Stimulated activated CD4-positive, alpha-beta T cell treated with anti-CD3 and anti-CD28 coated beads, Interleukin-4, amount 100 ng/mL, for 48 hours (primary cell): ENCODE measurements around the gene ISM1.
"Not testable (repeated sequence)": the region's sequence is repeated elsewhere in the genome, so short reads cannot be mapped to it uniquely, and the experiment has no call there.

Experiments
- DNase-seq, 2 donors: peaks; one replicate each; pipeline ENCODE4 v3.0.0-alpha.2; 2020; ENCODE audit warnings: low read depth in 2 of 2

Gene ISM1

DNA sequence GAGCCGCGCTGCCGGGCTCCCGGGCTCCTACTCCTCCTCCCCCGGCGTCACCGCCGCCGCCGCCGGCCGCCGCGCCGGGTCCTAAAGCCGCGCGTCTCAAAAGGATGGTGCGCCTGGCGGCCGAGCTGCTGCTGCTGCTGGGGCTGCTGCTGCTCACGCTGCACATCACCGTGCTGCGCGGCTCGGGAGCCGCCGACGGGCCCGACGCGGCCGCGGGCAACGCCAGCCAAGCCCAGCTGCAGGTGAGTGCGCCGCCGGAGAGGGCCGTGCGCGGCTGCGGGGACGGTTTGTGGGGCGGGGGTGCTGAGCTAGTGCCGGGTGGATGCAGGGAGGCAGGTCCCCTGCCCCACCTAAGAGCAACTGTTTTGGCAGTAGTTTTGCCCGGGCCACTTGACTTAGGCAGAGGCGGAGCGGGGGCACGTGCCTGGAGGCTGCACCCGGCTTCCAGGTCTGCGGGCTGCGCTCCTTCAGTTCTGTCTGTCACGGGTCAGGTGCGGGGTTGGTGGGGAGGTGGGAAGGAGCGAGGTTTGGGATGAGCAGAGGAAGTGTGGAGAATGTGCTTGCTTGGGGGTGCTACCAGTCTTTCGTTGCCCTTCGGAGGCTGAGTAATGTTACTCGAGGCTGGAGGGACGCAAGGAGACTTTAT lies 722 bp downstream of the ISM1 start:
- DNase-seq: peak; percentile 47 to 63

DNA sequence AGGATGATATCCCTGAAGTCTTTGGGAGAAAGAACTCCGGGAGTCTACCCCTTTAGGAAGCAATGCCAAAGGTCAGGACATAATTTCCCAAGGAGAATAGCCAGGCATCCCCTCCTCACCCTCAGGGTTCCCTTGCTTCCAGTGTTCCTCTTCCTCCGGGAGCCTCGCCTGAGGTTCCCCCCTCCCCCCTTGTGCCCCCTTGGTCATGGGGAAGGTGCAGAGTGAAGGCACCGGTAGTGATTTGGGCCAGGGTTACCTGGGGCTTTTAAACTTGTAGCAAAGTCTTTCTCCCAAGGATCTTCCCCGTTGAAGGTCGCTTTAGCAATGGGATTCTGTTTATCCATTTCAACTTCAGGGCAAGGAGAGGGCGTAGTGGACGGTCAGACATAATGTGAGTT lies 1.2 kb downstream of the ISM1 start:
- no peak for DNase-seq

GRCh38 chr20:13223736-13224520 lies 2.9 kb downstream of the ISM1 start:
- no peak for DNase-seq

DNA sequence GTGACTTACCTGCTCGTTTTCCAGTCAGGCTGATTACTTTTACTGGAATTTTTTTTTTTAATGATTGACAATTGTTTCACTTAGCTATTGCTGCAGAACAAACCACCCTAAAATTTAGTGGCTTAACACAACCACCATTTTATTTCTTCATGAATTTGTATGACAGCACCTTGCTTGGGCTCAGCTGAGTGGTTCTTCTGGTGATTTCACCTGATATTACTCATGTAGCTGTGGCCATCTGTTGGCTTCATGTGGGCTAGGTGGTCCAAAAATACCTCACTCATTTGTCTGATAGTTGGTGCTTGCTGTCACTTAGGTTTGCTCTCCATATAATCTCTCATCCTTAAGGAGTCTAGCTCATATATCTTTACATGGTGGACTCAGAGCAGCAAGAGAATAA lies 5.3 kb downstream of the ISM1 start:
- no peak for DNase-seq

GRCh38 chr20:13228771-13229170 lies 7.7 kb downstream of the ISM1 start:
- no peak for DNase-seq

GRCh38 chr20:13229538-13229937 lies 8.5 kb downstream of the ISM1 start:
- DNase-seq: no peak

GRCh38 chr20:13231031-13231752 lies 10.1 kb downstream of the ISM1 start:
- DNase-seq: no peak

DNA sequence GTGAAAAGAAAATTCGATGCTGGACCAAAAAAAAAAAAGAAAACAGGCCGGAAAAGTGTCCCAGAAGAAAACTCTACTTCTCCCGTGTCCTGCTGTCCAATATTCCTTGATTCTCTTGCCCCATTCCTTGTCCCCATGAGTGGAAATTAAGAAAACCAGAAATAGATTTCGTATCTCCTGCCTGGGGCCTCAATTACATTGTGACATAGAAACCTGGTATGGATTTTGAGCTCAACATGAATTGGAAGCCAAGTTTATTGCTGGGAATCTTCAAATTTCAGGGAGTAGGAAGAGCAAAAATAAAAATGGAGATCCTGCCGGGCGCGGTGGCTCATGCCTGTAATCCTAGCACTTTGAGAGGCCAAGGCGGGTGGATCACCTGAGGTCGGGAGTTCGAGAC lies 11.9 kb downstream of the ISM1 start:
- no peak for DNase-seq

DNA sequence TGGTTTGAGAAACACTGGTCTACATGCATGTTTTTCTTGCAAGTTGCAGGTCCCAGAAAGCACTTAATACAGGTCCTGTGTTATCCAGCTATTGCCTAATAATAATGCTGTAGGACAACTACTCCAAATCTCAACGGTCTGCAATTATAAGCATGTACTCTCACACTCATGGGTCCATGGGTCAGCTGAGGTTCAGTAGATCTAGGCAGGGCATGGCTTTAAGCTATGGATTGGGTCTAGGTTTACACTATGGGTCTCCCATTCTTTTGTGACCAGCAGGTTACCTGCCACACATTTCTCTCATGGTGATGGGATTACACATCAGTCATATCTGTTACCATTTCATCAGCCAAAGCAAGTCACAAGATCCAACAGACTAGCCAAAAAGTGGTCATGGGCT lies 13.9 kb downstream of the ISM1 start:
- DNase-seq: no peak

GRCh38 chr20:13236360-13236759 lies 15.3 kb downstream of the ISM1 start:
- not testable (repeated sequence) for DNase-seq

DNA sequence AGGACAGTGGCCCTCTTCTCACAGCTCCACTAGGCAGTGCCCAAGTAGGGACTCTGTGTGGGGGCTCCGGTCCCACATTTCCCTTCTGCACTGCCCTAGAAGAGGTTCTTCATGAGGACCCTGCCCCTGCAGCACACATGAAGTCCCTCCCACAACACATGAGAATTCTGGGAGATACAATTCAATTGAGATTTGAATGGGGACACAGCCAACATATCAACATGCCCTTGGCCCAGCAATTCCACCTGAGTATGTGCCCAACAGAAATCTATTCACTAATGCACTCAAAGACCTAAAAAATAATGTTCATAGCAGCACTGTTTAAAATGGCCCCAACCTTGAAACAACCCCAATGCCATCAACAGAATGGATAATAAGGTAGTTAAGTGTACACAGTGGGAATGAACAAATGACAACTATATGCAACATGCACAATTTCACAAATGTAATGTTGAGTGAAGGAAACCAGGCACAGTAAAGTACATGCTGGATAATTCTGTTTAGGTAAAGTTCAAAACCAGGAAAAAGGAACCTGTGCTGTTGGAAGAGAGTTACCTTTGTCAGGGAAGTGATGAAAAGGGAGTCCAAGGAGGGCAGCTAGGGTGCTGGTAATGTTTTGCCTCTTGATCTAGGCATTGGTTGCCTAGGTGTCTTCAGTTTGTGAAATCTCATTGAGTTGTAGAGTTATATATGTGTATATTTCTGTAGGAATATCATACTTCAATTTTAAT lies 16.1 kb downstream of the ISM1 start:
- no peak for DNase-seq

- DNase-seq: no peak
Measured at GRCh38 chr20:13238001-13238653, 17.1 kb downstream of the ISM1 start.

- DNase-seq: no peak
Measured at GRCh38 chr20:13243826-13244376, 22.8 kb downstream of the ISM1 start.

DNA sequence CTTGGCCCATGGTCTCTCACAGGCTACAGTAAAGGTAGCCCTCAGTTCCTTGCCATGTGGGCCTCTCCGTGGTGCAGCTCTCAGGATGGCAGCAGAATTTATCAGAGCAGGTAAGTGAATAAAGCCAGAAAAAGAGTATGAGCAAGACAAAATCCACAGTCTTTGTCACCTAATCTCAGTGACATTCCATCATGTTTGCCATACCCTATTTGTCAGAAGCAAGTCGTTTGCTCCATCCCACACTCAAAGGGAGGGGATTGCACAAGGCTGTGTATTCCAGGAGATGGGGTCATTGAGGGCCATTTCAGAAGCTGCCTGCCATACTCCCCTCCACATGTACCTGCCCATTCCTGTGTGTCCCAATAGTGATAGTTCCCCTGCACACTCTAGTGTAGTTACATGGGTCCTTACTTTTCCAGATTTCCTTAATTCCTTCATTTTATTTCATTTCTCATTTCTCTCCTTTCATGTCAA lies 24.2 kb downstream of the ISM1 start:
- DNase-seq: no peak

DNA sequence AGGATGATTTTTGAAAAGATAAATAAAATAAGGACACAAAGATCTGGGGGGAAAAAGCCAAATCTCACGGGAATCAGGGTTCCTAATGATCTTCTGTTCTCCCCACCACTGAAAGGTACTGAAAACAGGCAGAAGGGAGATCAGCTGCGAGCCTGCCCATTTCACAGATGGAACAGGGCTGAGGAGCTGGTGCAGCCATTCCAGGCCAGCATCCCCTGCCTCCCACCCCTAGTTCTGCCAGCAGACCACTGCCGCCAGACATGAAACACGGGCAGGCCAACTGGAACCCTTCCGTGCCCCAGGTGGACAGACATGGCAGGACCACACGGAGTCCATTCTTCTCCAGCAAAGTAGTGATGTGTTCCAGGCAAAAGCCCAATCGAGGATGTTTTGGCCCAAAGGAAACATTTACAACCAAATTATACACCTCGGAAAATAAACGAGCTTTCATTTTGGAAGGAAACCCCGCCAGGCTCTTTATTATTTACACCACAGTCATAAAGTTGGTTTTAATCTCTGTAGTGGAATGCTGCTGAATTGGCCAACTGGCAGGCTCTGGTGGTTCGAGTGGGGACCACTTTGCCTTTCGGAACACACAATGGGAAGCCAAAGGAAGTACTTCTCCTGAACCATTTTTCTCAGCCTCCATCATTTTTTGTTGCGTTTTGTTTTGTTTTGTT lies 28.2 kb downstream of the ISM1 start:
- no peak for DNase-seq

GRCh38 chr20:13249798-13250170 lies 28.7 kb downstream of the ISM1 start:
- DNase-seq: no peak

GRCh38 chr20:13250251-13250650 lies 29.2 kb downstream of the ISM1 start:
- no peak for DNase-seq

GRCh38 chr20:13251106-13251903 lies 30.2 kb downstream of the ISM1 start:
- no peak for DNase-seq

DNA sequence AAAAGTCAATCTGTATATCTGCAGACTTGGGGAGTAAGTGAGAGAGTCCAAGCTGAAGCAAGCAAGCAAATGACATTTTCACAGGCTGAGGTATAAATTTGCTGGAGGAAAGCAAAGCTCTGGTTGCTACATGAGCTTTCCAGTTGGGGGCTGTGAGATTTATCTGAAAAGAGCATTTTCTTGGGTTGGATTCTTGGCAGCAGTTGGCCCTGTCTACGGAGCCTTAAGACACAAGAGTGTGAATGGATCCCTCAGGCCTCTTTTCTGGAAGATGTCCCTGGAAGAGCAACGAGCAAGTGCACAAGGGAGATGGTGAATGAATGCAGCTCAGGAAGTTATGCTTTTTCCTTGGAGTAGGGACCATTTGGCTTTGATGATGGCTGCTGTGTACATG lies 30.8 kb downstream of the ISM1 start:
- no peak for DNase-seq

DNA sequence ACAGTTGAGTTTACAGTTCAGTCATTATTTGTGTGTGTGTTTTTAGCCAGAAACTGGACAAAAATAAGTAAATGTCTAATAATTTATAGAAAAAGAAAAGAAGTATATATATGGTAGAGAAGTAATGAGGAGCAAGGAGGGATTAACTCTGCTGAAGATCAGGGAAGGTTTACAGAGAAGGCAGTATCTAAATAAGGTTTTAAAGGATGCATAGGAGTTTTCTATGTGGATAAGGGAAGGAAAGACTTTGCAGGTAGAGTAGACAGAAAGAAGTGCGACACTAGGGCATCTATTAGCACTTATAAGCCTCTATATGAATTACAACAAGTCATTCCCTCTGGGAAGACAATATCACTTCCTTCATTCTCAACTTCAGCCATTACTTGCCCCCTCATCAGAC lies 34.3 kb downstream of the ISM1 start:
- DNase-seq: no peak
